Measurements from ENCODE around the gene TBX19. TPM values are rescaled to one million over a fixed set of nuclear protein-coding genes. Genes with fewer than 3 reads are reported as not detected.

Gene TBX19
- total RNA-seq, 2 donors from 2014 or later, result 2.2 to 2.5 TPM

- H3K27ac Mint-ChIP-seq, result no peak overlapping the region
- H3K36me3 Mint-ChIP-seq (ENCODE audit: low read depth), result peaks cover 26% of the 10 kb centered on the region
- TF ChIP-seq, protein P1, sequence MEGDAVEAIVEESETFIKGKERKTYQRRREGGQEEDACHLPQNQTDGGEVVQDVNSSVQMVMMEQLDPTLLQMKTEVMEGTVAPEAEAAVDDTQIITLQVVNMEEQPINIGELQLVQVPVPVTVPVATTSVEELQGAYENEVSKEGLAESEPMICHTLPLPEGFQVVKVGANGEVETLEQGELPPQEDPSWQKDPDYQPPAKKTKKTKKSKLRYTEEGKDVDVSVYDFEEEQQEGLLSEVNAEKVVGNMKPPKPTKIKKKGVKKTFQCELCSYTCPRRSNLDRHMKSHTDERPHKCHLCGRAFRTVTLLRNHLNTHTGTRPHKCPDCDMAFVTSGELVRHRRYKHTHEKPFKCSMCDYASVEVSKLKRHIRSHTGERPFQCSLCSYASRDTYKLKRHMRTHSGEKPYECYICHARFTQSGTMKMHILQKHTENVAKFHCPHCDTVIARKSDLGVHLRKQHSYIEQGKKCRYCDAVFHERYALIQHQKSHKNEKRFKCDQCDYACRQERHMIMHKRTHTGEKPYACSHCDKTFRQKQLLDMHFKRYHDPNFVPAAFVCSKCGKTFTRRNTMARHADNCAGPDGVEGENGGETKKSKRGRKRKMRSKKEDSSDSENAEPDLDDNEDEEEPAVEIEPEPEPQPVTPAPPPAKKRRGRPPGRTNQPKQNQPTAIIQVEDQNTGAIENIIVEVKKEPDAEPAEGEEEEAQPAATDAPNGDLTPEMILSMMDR (conservative IDR thresholded peaks at IDR 0.05), result no peak
- Histone ChIP-seq H3K9ac (ENCODE audit: extremely low read depth, low read length, poor library complexity, severe bottlenecking) (no peak overlapping the region), H3K27me3 (ENCODE audit: control insufficient read depth, insufficient read depth, low read length, poor library complexity, severe bottlenecking) (no peaks in the 10 kb centered on the region), H3K4me3 (ENCODE audit: low read length) (no peak overlapping the region), H3K36me3 (ENCODE audit: control insufficient read depth, insufficient read depth, low read length) (peaks cover 5% of the 10 kb centered on the region), H3K9me3 (ENCODE audit: control insufficient read depth, low read length) (peaks cover 6% of the 10 kb centered on the region), H3K27ac (ENCODE audit: low read depth, low read length) (no peak overlapping the region), H3K4me1 (ENCODE audit: control insufficient read depth, insufficient read depth, low read length) (no peaks in the 10 kb centered on the region)
- no peaks in the 10 kb centered on the region for H3K27me3 Mint-ChIP-seq (ENCODE audit: insufficient read depth)
- no peak for DNase-seq
- no peak overlapping the region for H3K4me3 Mint-ChIP-seq
- H3K9me3 Mint-ChIP-seq, result no peaks in the 10 kb centered on the region
- H3K4me1 Mint-ChIP-seq, result no peaks in the 10 kb centered on the region
- WGBS, 2 experiments (ENCODE audit: insufficient coverage in 1 of 2, insufficient read length in 1 of 2), result 94 to 98% methylated on average over 6 of the region's 6 CpGs
Observed at GRCh38 chr1:168266644-168267186, 14.0 kb upstream of the TBX19 start.

DNA sequence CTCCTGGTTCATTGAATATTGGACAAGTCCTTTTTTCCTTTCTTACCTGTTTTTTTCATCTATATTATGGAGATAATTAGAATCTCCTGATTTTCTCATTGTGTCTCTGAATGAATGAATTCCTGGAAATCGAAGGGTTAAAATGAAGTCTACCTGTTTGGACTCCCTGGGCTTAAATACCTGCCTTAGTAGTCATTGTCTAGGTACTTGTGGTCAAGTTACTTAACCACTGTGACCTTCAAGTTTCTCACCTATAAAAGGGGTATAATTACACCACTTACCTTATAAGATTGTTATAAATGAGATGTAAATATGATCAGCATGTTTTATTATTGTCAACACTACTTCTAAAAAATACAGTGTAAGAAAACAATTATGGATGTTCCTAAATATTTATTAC, 9.0 kb upstream of the TBX19 start:
- TF ChIP-seq, protein P1 (conservative IDR thresholded peaks at IDR 0.05), result no peak
- H3K27me3 ChIP-seq (ENCODE audit: control insufficient read depth, insufficient read depth, low read length, poor library complexity, severe bottlenecking), result no peaks in the 10 kb centered on the region
- Mint-ChIP-seq H3K9me3 (no peaks in the 10 kb centered on the region), H3K27me3 (ENCODE audit: insufficient read depth) (no peaks in the 10 kb centered on the region), H3K27ac (no peak overlapping the region), H3K4me1 (no peaks in the 10 kb centered on the region), H3K4me3 (no peak overlapping the region), H3K36me3 (ENCODE audit: low read depth) (no peaks in the 10 kb centered on the region)
- DNase-seq, result no peak
- no peaks in the 10 kb centered on the region for H3K36me3 ChIP-seq (ENCODE audit: control insufficient read depth, insufficient read depth, low read length)
- no peak overlapping the region for H3K27ac ChIP-seq (ENCODE audit: low read depth, low read length)
- H3K9ac ChIP-seq (ENCODE audit: extremely low read depth, low read length, poor library complexity, severe bottlenecking), result no peak overlapping the region
- 95% methylated on average over 1 of the region's 1 CpG; no CpG with 5 or more reads in 1 of the 2 experiments for WGBS, 2 experiments (ENCODE audit: insufficient coverage in 1 of 2, insufficient read length in 1 of 2)
- H3K9me3 ChIP-seq (ENCODE audit: control insufficient read depth, low read length), result no peaks in the 10 kb centered on the region
- H3K4me3 ChIP-seq (ENCODE audit: low read length), result no peak overlapping the region
- no peaks in the 10 kb centered on the region for H3K4me1 ChIP-seq (ENCODE audit: control insufficient read depth, insufficient read depth, low read length)

- Histone ChIP-seq H3K9ac (ENCODE audit: extremely low read depth, low read length, poor library complexity, severe bottlenecking) (no peak overlapping the region), H3K9me3 (ENCODE audit: control insufficient read depth, low read length) (no peaks in the 10 kb centered on the region), H3K4me1 (ENCODE audit: control insufficient read depth, insufficient read depth, low read length) (no peaks in the 10 kb centered on the region), H3K36me3 (ENCODE audit: control insufficient read depth, insufficient read depth, low read length) (no peaks in the 10 kb centered on the region), H3K4me3 (ENCODE audit: low read length) (no peak overlapping the region), H3K27ac (ENCODE audit: low read depth, low read length) (no peak overlapping the region), H3K27me3 (ENCODE audit: control insufficient read depth, insufficient read depth, low read length, poor library complexity, severe bottlenecking) (no peaks in the 10 kb centered on the region)
- no peak overlapping the region for H3K4me3 Mint-ChIP-seq
- no peaks in the 10 kb centered on the region for H3K36me3 Mint-ChIP-seq (ENCODE audit: low read depth)
- no peaks in the 10 kb centered on the region for H3K9me3 Mint-ChIP-seq
- H3K4me1 Mint-ChIP-seq, result no peaks in the 10 kb centered on the region
- TF ChIP-seq, protein P1 (conservative IDR thresholded peaks at IDR 0.05), result no peak
- DNase-seq, result no peak
- no peaks in the 10 kb centered on the region for H3K27me3 Mint-ChIP-seq (ENCODE audit: insufficient read depth)
- WGBS, 2 experiments (ENCODE audit: insufficient coverage in 1 of 2, insufficient read length in 1 of 2), result 92% methylated on average over 1 of the region's 1 CpG; no CpG with 5 or more reads in 1 of the 2 experiments
- H3K27ac Mint-ChIP-seq, result no peak overlapping the region
Observed at GRCh38 chr1:168273575-168273974, 7.1 kb upstream of the TBX19 start.

Measured in endodermal cell (in vitro differentiated cells).